ENCODE measurements around the gene S1PR2.

- TF ChIP-seq CTCF (IDR thresholded peaks at IDR 0.05; ENCODE audit: low read depth, low read length, missing input control) (no peak), MAX (IDR thresholded peaks at IDR 0.05) (no peak), SP1 (IDR thresholded peaks at IDR 0.05) (no peak), RAD21 (IDR thresholded peaks at IDR 0.05) (no peak), EGR1 (IDR thresholded peaks at IDR 0.05; ENCODE audit: low read depth in 2 of 2) (no peak), REST (IDR thresholded peaks at IDR 0.05) (no peak), GABPA (IDR thresholded peaks at IDR 0.05 in 1 of 2, conservative IDR thresholded peaks at IDR 0.05 in 1 of 2) (no peak), YY1 (IDR thresholded peaks at IDR 0.05) (no peak), NR2F2 (IDR thresholded peaks at IDR 0.05) (no peak)
Observed at GRCh38 chr19:10266706-10267105, 35.6 kb upstream of the S1PR2 start.
